Upper lobe of right lung (tissue), 1 donor: ENCODE results near the gene SNAPC4. TPM values are rescaled to one million over a fixed set of nuclear protein-coding genes. Genes with fewer than 3 reads are reported as not detected.
A peak's percentile ranks its signal among the peaks of the same experiment; 100 is the strongest.
"Not testable (repeated sequence)": the region's sequence is repeated elsewhere in the genome, so short reads cannot be mapped to it uniquely, and the experiment has no call there.

Source experiments
- ATAC-seq: fragments of 200-7000 bp; cut with Tn5 transposase; one replicate; pipeline ENCODE4 v1.9.1; 2020; ENCODE audit warnings: mild to moderate bottlenecking, moderate library complexity
- DNase-seq: peaks from one replicate; pipeline ENCODE4 v3.0.0-alpha.2; 2020
- H3K27ac ChIP-seq: fragments of 200-600 bp; one replicate; pipeline ENCODE4 v1.8.0; 2022
- H3K27me3 ChIP-seq: fragments of 200-600 bp; one replicate; pipeline ENCODE4 v1.8.0; 2022; ENCODE audit warnings: mild to moderate bottlenecking
- H3K36me3 ChIP-seq: fragments of 200-600 bp; one replicate; pipeline ENCODE4 v1.8.0; 2022
- H3K4me1 ChIP-seq: fragments of 200-600 bp; one replicate; pipeline ENCODE4 v1.8.0; 2022
- H3K4me3 ChIP-seq: fragments of 200-600 bp; one replicate; pipeline ENCODE4 v1.8.0; 2022; ENCODE audit warnings: mild to moderate bottlenecking
- H3K9me3 ChIP-seq: fragments of 200-600 bp; one replicate; pipeline ENCODE4 v1.8.0; 2022
- intact Hi-C: fragments of 100-400 bp; cut with DNase I; formaldehyde crosslinking; loops from one replicate; pipeline ENCODE4 v1.11.0; 2022
- total RNA-seq: library from RNA; stranded (reverse); fragmentation: NEBNext Ultra II Directional; extraction: Animal tissue kit (Norgen Biotek cat#: 25700); gene quantifications from one replicate; pipeline ENCODE4 v1.2.1, GENCODE V29; 2021
- TF ChIP-seq, protein P1 (sequence below): fragments of 200-600 bp; IDR thresholded peaks from one replicate; pipeline ENCODE4 v1.8.0; 2022; ENCODE audit warnings: antibody characterized with exemption
- donor health status: DM: no; HTN: yes; CAD: no; lungs with severe emphysema.

SNAPC4 gene
- total RNA-seq, 1 donor from 2014 or later, result 7.2 TPM

DNA sequence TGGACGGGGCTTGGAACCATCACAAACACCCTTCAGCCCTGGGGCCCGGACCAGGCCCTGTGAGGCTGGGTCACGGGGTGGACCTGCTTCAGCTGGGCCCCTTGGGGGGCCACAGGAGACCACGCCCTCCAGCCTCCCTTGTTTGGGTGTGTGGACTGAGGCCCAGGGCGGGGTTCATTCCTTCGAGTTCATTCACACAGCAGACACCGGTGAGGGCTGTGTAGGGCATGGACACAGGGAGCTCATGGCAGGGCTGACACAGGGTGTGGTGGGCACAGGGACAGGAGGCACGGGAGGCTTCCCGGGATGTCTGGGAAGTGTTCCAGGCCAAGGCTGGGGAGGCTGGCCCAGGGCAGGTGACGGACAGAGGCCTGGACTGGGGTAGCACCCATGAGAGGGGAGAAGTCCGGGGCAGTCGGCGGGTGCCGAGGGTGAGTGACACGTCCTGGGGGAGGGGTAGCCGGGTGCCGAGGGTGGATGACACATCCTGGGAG lies 45.3 kb downstream of the SNAPC4 start:
- Histone ChIP-seq H3K4me3 (no peak overlapping the region), H3K9me3 (no peaks in the 10 kb centered on the region), H3K36me3 (peaks cover 4% of the 10 kb centered on the region), H3K27me3 (no peaks in the 10 kb centered on the region), H3K4me1 (no peaks in the 10 kb centered on the region), H3K27ac (peak overlapping the region; percentile 11)
- TF ChIP-seq, protein P1, sequence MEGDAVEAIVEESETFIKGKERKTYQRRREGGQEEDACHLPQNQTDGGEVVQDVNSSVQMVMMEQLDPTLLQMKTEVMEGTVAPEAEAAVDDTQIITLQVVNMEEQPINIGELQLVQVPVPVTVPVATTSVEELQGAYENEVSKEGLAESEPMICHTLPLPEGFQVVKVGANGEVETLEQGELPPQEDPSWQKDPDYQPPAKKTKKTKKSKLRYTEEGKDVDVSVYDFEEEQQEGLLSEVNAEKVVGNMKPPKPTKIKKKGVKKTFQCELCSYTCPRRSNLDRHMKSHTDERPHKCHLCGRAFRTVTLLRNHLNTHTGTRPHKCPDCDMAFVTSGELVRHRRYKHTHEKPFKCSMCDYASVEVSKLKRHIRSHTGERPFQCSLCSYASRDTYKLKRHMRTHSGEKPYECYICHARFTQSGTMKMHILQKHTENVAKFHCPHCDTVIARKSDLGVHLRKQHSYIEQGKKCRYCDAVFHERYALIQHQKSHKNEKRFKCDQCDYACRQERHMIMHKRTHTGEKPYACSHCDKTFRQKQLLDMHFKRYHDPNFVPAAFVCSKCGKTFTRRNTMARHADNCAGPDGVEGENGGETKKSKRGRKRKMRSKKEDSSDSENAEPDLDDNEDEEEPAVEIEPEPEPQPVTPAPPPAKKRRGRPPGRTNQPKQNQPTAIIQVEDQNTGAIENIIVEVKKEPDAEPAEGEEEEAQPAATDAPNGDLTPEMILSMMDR, result no peak
- ATAC-seq (peak; percentile 17), DNase-seq (no peak)
- intact Hi-C loops, result no loop called here

DNA sequence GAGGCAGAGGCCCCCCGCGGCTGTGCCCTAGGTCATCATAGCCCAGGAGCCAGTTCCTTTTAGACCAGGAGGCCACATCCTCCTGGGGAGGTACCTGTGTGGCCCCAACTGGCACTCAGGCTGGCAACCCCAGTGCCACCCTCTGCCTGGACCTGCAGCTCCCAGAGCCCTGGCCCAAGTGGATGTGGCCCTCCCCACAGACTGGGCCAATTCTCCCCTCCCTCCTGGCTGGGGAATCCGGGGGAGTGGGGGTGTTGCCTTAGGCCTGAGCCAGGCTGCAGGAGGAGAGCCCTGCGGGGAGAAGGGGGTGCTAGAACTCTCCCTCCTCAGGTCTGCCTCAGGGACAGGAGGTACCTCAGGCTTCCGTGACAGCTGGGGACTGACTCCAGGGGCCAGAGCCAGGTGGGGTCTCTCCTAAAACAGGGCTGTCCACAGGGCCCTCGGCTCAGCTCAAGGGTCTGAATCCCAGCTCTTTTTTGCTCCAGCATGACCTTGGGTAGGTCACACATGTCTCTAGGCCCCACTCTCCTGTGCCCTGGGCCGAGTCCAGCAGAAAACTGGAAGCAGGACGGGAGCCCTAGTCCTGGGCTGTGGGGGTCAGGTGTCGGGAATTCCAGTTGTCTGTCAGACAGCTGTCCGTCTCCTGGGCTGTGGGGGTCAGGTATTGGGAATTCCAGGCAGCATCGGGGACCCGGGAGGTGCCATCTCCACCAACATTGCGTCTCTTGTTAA lies 46.0 kb downstream of the SNAPC4 start:
- Histone ChIP-seq H3K27me3 (no peaks in the 10 kb centered on the region), H3K4me1 (no peaks in the 10 kb centered on the region), H3K27ac (peak overlapping the region; percentile 11), H3K36me3 (peaks cover 4% of the 10 kb centered on the region), H3K9me3 (no peaks in the 10 kb centered on the region), H3K4me3 (no peak overlapping the region)
- no peak for ATAC-seq
- no peak for DNase-seq
- intact Hi-C loops, result no loop called here
- TF ChIP-seq, protein P1, result no peak

DNA sequence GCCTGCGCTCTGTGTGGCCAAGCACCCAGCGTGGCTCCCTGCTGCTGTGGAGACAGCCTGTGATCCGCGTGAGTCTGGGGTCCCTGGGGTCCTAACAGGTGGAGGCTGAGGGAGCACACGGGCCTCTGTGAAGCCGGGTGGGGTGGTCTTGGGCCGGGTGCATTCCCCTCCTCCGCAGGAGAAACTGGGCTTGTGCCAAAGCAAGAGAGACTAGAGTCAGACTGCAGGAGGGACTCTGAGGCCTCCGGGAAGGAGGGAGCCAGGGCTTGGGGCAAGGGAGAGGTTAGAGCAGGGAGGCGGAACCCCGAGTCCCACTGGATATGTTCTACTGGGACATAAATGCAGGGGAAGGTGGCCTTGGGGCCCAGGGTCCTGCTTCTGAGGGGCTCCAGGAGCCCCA lies 46.9 kb downstream of the SNAPC4 start:
- Histone ChIP-seq H3K27me3 (no peaks in the 10 kb centered on the region), H3K4me1 (no peaks in the 10 kb centered on the region), H3K27ac (no peak overlapping the region), H3K36me3 (peaks cover 4% of the 10 kb centered on the region), H3K4me3 (no peak overlapping the region), H3K9me3 (no peaks in the 10 kb centered on the region)
- DNase-seq (no peak), ATAC-seq (no peak)
- TF ChIP-seq, protein P1, result no peak
- intact Hi-C loops, result no loop called here

DNA sequence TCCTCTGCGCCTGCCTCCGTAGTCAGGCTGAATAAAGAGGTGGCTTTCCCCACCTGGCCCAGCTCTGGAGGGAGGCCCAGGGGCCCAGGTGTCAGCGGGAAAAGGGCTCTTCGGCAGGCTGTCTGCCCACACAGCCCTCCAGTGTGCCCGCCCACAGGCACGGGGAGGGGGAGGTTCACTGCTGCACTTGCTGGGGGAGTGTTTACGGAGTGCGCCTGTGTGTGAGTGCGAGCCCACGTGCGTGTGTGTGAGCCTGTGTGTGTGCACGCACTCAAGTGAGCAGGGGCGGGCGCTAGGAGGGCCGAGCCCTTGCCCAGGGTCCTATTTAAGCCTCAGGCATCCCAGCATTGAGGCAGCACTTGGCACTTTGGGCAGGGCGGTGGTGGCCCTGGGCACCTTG lies 47.3 kb downstream of the SNAPC4 start:
- DNase-seq, result peak; percentile 81
- no peaks in the 10 kb centered on the region for H3K27me3 ChIP-seq

DNA sequence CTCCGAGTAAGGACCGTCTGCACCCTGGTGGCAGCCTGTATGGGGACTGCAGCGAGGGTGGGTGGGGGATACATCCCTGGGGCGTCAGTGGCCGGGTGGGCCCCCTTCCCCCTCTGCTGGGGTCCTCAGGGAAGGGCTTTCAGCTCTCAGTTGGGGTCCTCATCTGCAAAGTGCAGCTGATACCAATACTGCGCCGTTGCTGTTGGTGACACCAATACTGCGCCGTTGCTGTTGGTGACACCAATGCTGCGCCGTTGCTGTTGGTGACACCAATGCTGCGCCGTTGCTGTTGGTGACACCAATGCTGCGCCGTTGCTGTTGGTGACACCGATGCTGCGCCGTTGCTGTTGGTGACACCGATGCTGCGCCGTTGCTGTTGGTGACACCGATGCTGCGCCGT lies 48.1 kb downstream of the SNAPC4 start:
- H3K4me3 ChIP-seq, H3K27ac ChIP-seq, DNase-seq, H3K36me3 ChIP-seq, intact Hi-C loops, H3K9me3 ChIP-seq, H3K4me1 ChIP-seq, ATAC-seq, H3K27me3 ChIP-seq: not testable (repeated sequence)

More for the DNA sequence above, 47.3 kb downstream of the SNAPC4 start:
- Histone ChIP-seq H3K4me3 (no peak overlapping the region), H3K27ac (no peak overlapping the region), H3K9me3 (no peaks in the 10 kb centered on the region), H3K36me3 (peaks cover 4% of the 10 kb centered on the region), H3K4me1 (no peaks in the 10 kb centered on the region)
- intact Hi-C loops, result no loop called here
- TF ChIP-seq, protein P1, result no peak
- peak; percentile 62 for ATAC-seq

DNA sequence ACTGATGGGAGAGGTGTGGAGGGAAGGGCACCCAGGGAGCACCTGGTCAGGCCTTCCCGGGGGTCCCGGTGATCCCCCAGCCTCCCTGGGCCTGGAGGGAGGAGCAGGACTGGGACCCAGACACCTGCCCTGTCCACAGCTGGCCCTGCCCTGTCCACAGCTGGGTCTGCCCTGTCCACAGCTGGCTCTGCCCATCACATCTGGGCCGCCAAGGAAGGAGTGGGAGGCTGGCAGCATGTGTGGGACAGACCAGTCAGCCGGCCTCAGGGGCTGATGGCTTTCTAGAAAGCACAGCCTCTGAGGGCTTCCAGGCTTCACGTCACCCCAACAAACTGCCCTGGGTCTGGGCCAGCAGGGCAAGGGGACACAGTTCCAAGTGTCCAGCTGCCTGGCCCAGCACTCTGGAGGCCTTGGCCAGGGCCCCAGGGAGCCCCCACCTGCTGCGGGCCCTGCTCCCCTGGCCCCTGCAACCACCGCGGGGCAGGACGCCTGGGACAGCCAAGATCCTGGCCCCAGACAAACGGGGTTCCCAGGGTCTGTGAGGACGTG lies 48.6 kb downstream of the SNAPC4 start:
- Histone ChIP-seq H3K9me3 (no peaks in the 10 kb centered on the region), H3K36me3 (peaks cover 1% of the 10 kb centered on the region), H3K4me3 (no peak overlapping the region), H3K27ac (no peak overlapping the region), H3K27me3 (no peaks in the 10 kb centered on the region), H3K4me1 (peaks cover 3% of the 10 kb centered on the region)
- TF ChIP-seq, protein P1, result no peak
- ATAC-seq (no peak), DNase-seq (no peak)
- intact Hi-C loops, result no loop called here
